Germinal center (tissue), 1 donor: ENCODE results near the gene BAZ2A.
A peak's percentile ranks its signal among the peaks of the same experiment; 100 is the strongest.

Experiments used
- DNase-seq: peaks from one replicate; pipeline ENCODE4 v3.0.0; 2012; ENCODE audit warnings: mixed read lengths, low spot score

BAZ2A gene

GRCh38 chr12:56634837-56635791, 5.0 kb upstream of the BAZ2A start:
- DNase-seq: peak; percentile 86

GRCh38 chr12:56634242-56634836, 4.2 kb upstream of the BAZ2A start:
- DNase-seq: no peak

- DNase-seq: no peak
These were observed 3.5 kb upstream of the BAZ2A start for GRCh38 chr12:56633468-56634241.

- no peak for DNase-seq
These were observed 2.8 kb upstream of the BAZ2A start for GRCh38 chr12:56632701-56633467.

GRCh38 chr12:56631790-56632700, 1.9 kb upstream of the BAZ2A start:
- DNase-seq: peak; percentile 80

- peak; percentile 39 for DNase-seq
These were observed 507 bp downstream of the BAZ2A start for GRCh38 chr12:56629459-56630179.

GRCh38 chr12:56628671-56629458, 1.3 kb downstream of the BAZ2A start:
- DNase-seq: peak; percentile 53

- DNase-seq: peak; percentile 32
These were observed 3.4 kb downstream of the BAZ2A start for GRCh38 chr12:56626701-56627100.

GRCh38 chr12:56622535-56622934, 7.6 kb downstream of the BAZ2A start:
- DNase-seq: no peak

- DNase-seq: no peak
These were observed 13.2 kb downstream of the BAZ2A start for GRCh38 chr12:56616925-56617324.

GRCh38 chr12:56616244-56616643, 13.9 kb downstream of the BAZ2A start:
- DNase-seq: no peak

GRCh38 chr12:56614627-56615026, 15.5 kb downstream of the BAZ2A start:
- DNase-seq: no peak

- DNase-seq: no peak
These were observed 25.8 kb downstream of the BAZ2A start for GRCh38 chr12:56604355-56604754.

- no peak for DNase-seq
These were observed 27.9 kb downstream of the BAZ2A start for GRCh38 chr12:56602239-56602638.

- DNase-seq: peak; percentile 30
These were observed 28.6 kb downstream of the BAZ2A start for GRCh38 chr12:56601503-56601902.

GRCh38 chr12:56600753-56601152, 29.4 kb downstream of the BAZ2A start:
- no peak for DNase-seq

- no peak for DNase-seq
These were observed 30.3 kb downstream of the BAZ2A start for GRCh38 chr12:56599797-56600196.

- no peak for DNase-seq
These were observed 31.1 kb downstream of the BAZ2A start for GRCh38 chr12:56599041-56599440.

GRCh38 chr12:56596815-56597214, 33.3 kb downstream of the BAZ2A start:
- DNase-seq: no peak
